Neural cell (in vitro differentiated cells): Measurements from ENCODE around the gene PRSS50. TPM values are rescaled to one million over a fixed set of nuclear protein-coding genes. Genes with fewer than 3 reads are reported as not detected.

Experiments
- H2AFZ ChIP-seq: fragments of 200-600, 300-800 bp; sonication (generic), shearing (Covaris generic); 2 replicates; pipeline ENCODE4 v1.6.0; 2014; ENCODE audit warnings: low read depth, mild to moderate bottlenecking, antibody characterized with exemption, low read length, moderate library complexity
- H3F3A ChIP-seq: fragments of 200-600 bp; shearing (Covaris generic); 2 replicates; pipeline ENCODE4 v1.6.1; 2016; ENCODE audit warnings: mild to moderate bottlenecking, moderate library complexity, mixed read lengths, antibody characterized with exemption, low read length; ENCODE audit not compliant: insufficient read depth, poor library complexity, severe bottlenecking
- H3K27ac ChIP-seq: fragments of 200-600, 300-800 bp; sonication (generic), shearing (Covaris generic); 2 replicates; pipeline ENCODE4 v1.5.1; 2014; ENCODE audit warnings: mild to moderate bottlenecking, low read length, moderate library complexity
- H3K27me3 ChIP-seq: fragments of 300-800, 200-600 bp; sonication (generic), shearing (Covaris generic); 2 replicates; pipeline ENCODE4 v1.6.0; 2014; ENCODE audit warnings: mild to moderate bottlenecking, low read depth, low read length, moderate library complexity; ENCODE audit not compliant: insufficient read depth
- H3K36me3 ChIP-seq: fragments of 300-800, 200-600 bp; sonication (generic), shearing (Covaris generic); 2 replicates; pipeline ENCODE4 v1.5.1; 2014; ENCODE audit warnings: mild to moderate bottlenecking, antibody characterized with exemption, low read length, moderate library complexity; ENCODE audit not compliant: insufficient read depth
- H3K4me2 ChIP-seq: fragments of 300-800, 200-600 bp; sonication (generic), shearing (Covaris generic); 2 replicates; pipeline ENCODE4 v1.6.0; 2014; ENCODE audit warnings: mild to moderate bottlenecking, low read length
- H3K4me3 ChIP-seq: fragments of 300-800, 200-600 bp; sonication (generic), shearing (Covaris generic); 2 replicates; pipeline ENCODE4 v1.5.1; 2014; ENCODE audit warnings: mild to moderate bottlenecking, low read length, moderate library complexity
- H3K79me2 ChIP-seq: fragments of 200-600 bp; shearing (Covaris generic); replicated peaks from 2 replicates; pipeline ENCODE4 v1.6.0; 2014; ENCODE audit warnings: mild to moderate bottlenecking, low read length, moderate library complexity; ENCODE audit not compliant: insufficient read depth
- H3K9ac ChIP-seq: fragments of 300-800, 200-600 bp; sonication (generic), shearing (Covaris generic); 2 replicates; pipeline ENCODE4 v1.6.1; 2016; ENCODE audit warnings: mild to moderate bottlenecking, low read length, mixed read lengths
- H3K9me2 ChIP-seq: fragments of 200-600 bp; shearing (Covaris generic); 2 replicates; pipeline ENCODE4 v1.6.1; 2016; ENCODE audit warnings: mild to moderate bottlenecking, low read length, mixed read lengths; ENCODE audit not compliant: insufficient read depth
- H3K9me3 ChIP-seq: fragments of 200-600, 300-800 bp; sonication (generic), shearing (Covaris generic); 2 replicates; pipeline ENCODE4 v1.6.1; 2016; ENCODE audit warnings: mild to moderate bottlenecking, mixed run types, low read length, moderate library complexity, mixed read lengths
- H4K20me1 ChIP-seq: fragments of 200-600 bp; shearing (Covaris generic); 2 replicates; pipeline ENCODE4 v1.6.1; 2016; ENCODE audit warnings: mild to moderate bottlenecking, mixed run types; ENCODE audit not compliant: insufficient read depth
- CTCF ChIP-seq: fragments of 450-650 bp; IDR thresholded peaks from 2 replicates; pipeline ENCODE4 v1.5.1; 2014; ENCODE audit warnings: antibody characterized with exemption, mild to moderate bottlenecking, moderate library complexity; ENCODE audit not compliant: poor library complexity, severe bottlenecking
- EP300 ChIP-seq: fragments of 450-650 bp; conservative IDR thresholded peaks from 2 replicates; pipeline ENCODE4 v1.6.1; 2014; ENCODE audit warnings: antibody characterized with exemption, mild to moderate bottlenecking, moderate library complexity; ENCODE audit not compliant: poor library complexity, severe bottlenecking
- EZH2 ChIP-seq: fragments of 200-600, 300-800 bp; shearing (Covaris generic), sonication (generic); IDR thresholded peaks from 2 replicates; pipeline ENCODE4 v1.6.1; 2014; ENCODE audit warnings: antibody characterized with exemption, low read length, borderline replicate concordance, mild to moderate bottlenecking; ENCODE audit not compliant: insufficient read depth, poor library complexity, severe bottlenecking
- MXI1 ChIP-seq: fragments of 450-650 bp; conservative IDR thresholded peaks from 2 replicates; pipeline ENCODE4 v1.6.1; 2014; ENCODE audit warnings: antibody characterized with exemption, mild to moderate bottlenecking; ENCODE audit not compliant: poor library complexity, severe bottlenecking
- POLR2AphosphoS5 ChIP-seq: IDR thresholded peaks from 2 replicates; pipeline ENCODE4 v1.6.1; 2012
- RAD21 ChIP-seq: fragments of 450-650 bp; conservative IDR thresholded peaks from 2 replicates; pipeline ENCODE4 v1.6.1; 2014; ENCODE audit warnings: antibody characterized with exemption, mild to moderate bottlenecking, moderate library complexity
- REST ChIP-seq: IDR thresholded peaks from 2 replicates; pipeline ENCODE4 v1.6.1; 2012; ENCODE audit warnings: borderline replicate concordance
- SMC3 ChIP-seq: fragments of 450-650 bp; conservative IDR thresholded peaks from 2 replicates; pipeline ENCODE4 v1.6.1; 2014; ENCODE audit warnings: antibody characterized with exemption, mild to moderate bottlenecking, moderate library complexity; ENCODE audit not compliant: poor library complexity
- TAF1 ChIP-seq: IDR thresholded peaks from 2 replicates; pipeline ENCODE4 v1.6.1; 2012; ENCODE audit warnings: low read depth
- polyA plus RNA-seq: library from polyadenylated mRNA; depleted of rRNA; stranded (reverse); fragments of >200 nt; gene quantifications from 2 replicates; pipeline ENCODE4 v1.2.3, GENCODE V29; 2014

Gene PRSS50
- polyA plus RNA-seq, 1 donor from 2014 or later, result not detected

- H3K27ac ChIP-seq, result no peak overlapping the region
- H3K36me3 ChIP-seq, result no peaks in the 10 kb centered on the region
- TF ChIP-seq MXI1 (no peak), RAD21 (no peak), POLR2AphosphoS5 (no peak), TAF1 (no peak), CTCF (no peak), EZH2 (no peak), EP300 (no peak), SMC3 (no peak), REST (no peak)
- H3K4me3 ChIP-seq, result no peak overlapping the region
- no peaks in the 10 kb centered on the region for H3F3A ChIP-seq
- no peak overlapping the region for H3K4me2 ChIP-seq
- no peak overlapping the region for H2AFZ ChIP-seq
- H3K79me2 ChIP-seq, result no peaks in the 10 kb centered on the region
- H3K9me3 ChIP-seq, result no peaks in the 10 kb centered on the region
- H3K9ac ChIP-seq, result no peak overlapping the region
- H3K27me3 ChIP-seq, result no peaks in the 10 kb centered on the region
- no peaks in the 10 kb centered on the region for H3K9me2 ChIP-seq
- H4K20me1 ChIP-seq, result no peaks in the 10 kb centered on the region
Measured at GRCh38 chr3:46721009-46721408, 3.3 kb upstream of the PRSS50 start.

GRCh38 chr3:46719735-46720271, 2.1 kb upstream of the PRSS50 start:
- Histone ChIP-seq H3F3A (no peaks in the 10 kb centered on the region), H3K4me2 (no peak overlapping the region), H3K9me3 (no peaks in the 10 kb centered on the region), H3K79me2 (no peaks in the 10 kb centered on the region), H3K9me2 (no peaks in the 10 kb centered on the region), H2AFZ (no peak overlapping the region), H3K9ac (no peak overlapping the region), H3K27ac (no peak overlapping the region), H4K20me1 (no peaks in the 10 kb centered on the region), H3K36me3 (no peaks in the 10 kb centered on the region), H3K4me3 (no peak overlapping the region), H3K27me3 (no peaks in the 10 kb centered on the region)
- no peak for TF ChIP-seq REST
- no peak for TF ChIP-seq EP300
- TF ChIP-seq SMC3, result no peak
- no peak for TF ChIP-seq POLR2AphosphoS5
- TF ChIP-seq CTCF, result no peak
- TF ChIP-seq TAF1, result no peak
- TF ChIP-seq RAD21, result no peak
- no peak for TF ChIP-seq MXI1
- TF ChIP-seq EZH2, result no peak
